ENCODE results near the gene KIF26B.

KIF26B gene

DNA sequence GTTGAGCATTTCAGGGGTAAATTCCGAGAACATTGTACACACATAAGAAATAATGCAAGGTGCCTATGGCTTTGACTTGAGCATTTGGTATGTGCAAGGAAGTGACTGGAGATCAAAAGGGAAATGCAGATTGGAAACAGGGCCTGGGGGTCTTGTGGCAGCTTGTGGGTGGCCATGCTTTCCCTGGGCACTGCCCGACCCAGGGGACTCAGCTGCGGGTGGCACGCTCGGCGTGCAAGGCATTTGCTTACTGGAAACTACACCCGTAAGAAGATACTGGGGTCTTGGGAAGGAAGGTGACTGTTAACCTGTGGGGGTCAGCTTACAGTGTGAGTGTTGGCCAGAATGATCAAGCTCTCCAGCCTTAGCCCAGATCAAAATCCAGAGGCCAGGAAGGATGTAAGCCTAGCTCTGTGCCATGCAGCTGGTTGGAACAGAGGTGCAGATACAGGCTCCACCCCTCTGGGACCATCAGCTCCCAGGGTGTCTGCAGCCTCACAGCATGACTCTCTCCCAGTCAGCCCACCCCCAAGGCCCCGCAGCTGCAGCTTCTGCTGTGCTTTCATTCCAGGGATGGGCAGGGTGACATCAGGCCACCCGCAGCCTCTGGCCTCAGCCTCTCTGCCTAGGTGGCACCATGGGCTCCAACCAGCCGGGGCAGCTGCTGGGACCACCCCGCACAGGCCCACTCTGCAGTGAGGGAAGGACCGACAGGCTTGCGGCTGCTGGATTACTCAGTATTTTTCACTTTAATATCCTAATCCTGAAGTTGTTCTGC, 55.1 kb downstream of the KIF26B start:
- DNase-seq (ENCODE audit: low read depth) = no peak

DNA sequence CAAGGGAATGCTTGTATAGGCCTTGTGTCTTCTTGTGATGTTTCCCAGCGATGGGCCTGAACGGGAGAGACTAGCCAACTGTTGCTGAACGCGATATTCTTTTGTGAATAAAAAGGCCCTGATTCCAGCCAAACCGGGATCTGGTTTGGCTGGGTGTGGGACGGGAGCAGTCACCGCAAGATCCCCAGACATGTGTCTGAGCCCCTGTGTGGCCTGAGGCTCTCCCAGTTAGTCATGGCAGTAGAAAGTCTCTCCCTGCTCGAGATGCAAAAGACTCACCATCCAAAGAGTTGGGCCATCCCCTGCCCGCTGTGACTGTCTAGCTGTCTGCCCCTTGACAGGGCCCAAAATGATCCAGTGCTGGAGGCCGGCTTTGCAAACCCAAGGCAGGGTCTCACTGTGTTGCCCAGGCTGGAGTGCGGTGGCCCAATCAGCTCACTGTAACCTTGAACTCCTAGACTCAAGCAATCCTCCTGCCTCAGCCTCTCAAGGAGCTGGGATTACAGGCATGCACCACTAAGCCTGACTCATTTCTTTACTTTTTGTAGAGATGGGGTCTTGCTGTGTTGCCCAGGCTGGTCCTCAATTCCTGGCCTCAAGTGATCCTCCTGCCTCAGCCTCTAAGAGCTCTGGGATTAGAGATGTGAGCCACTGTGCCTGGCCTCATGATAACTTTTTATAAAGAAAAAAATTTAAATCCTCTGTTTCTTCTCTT, 56.4 kb downstream of the KIF26B start:
- DNase-seq (ENCODE audit: low read depth) = no peak

DNA sequence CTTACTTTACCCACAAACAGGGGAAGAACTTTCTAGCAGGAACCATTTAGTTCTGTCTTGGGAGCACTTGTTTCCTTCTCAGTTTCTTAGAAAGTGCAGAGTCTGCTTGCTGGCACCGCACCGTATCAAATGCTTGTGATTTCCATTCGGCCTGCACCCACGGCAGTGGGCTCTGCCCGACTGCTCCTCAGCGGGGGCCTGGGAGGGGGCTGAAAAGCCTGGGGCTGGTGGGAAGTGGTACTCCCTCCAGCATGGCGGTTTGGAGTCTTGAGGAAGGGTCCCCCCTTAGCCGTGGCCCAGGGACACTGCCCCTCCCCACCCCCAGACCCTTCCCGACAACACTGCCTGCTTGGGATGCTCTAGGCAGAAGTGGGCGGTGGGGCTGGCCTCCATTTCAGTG, 57.0 kb downstream of the KIF26B start:
- no peak for DNase-seq (ENCODE audit: low read depth)

DNA sequence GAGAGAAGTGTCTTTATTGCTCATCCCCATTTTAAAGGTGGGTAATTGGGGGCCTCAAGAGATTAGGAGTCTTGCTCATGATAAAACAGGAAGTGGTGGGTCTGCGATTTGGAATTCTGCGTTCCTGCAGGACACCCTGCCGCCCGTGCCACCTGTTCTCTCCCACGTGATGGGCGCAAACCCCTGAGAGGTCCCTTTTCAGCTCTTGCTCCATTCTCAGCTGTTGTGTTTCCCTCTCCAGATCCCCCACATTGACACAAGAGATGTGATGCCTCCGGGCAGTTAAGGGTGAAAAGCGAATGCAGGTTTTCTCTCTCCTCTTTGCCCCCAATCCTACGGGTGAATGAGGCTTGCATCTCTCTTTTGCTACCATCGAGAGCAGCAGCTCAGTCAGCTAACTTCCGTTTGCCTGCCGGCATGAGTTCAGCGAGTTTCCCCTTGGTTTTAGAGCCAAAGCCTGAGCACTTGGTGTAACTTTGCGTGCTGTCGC, 57.5 kb downstream of the KIF26B start:
- no peak for DNase-seq (ENCODE audit: low read depth)

DNA sequence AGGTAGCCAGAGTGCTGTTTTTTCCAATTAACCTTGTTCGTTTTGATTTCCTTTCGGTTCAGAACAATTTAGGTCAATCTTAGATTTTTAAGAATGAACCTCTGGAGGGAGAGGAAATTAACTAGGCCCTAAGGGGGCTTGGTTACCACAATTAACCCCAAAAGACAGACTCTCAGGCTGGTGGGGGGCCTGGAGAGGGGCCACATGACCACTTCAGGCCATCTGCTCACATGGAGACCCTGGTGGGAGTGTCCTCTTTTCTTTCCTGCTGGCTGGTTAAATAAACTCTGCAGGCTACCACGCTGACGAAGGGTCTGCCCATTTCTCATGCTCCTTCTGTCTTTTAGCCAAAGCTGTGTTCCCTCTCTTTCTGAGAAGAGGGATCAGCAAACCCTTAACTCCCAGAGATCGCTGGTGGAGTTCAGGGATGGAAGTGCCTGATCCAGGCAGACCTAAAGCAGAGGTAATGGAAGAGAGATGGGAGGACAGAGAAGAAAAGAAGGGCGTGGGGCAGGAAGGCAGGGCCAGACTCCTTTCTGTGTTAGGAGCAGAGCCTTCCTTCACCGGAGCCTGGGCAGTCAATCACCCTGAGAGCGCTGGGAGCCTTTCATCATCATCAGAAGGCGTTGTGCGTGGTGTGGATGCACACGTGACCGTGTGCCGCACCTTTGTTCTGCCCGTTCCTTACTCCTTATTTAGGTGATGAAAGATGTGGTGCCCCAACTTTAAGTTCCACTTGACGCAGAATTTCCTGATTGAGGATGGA, 58.5 kb downstream of the KIF26B start:
- no peak for DNase-seq (ENCODE audit: low read depth)

DNA sequence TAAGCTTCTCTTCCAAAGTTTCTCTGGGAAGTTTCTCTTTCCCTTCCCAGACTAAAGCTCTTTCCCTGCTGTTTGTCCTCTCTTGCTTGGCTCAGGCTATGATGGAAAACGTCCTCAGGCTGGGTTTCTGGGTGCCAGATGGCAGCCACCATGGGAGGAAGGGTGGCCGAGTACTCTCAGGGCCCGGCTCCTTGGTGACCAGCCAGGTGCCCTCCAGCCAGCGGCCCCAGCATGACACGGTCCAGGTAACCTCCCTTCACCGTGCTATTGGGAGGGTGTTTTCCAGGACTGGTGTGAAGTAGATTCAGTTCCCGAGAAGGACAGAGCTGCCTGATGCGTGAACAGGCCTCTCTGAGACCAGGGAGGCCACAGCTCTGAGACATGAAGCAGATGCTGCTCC, 60.3 kb downstream of the KIF26B start:
- DNase-seq (ENCODE audit: low read depth) = no peak

DNA sequence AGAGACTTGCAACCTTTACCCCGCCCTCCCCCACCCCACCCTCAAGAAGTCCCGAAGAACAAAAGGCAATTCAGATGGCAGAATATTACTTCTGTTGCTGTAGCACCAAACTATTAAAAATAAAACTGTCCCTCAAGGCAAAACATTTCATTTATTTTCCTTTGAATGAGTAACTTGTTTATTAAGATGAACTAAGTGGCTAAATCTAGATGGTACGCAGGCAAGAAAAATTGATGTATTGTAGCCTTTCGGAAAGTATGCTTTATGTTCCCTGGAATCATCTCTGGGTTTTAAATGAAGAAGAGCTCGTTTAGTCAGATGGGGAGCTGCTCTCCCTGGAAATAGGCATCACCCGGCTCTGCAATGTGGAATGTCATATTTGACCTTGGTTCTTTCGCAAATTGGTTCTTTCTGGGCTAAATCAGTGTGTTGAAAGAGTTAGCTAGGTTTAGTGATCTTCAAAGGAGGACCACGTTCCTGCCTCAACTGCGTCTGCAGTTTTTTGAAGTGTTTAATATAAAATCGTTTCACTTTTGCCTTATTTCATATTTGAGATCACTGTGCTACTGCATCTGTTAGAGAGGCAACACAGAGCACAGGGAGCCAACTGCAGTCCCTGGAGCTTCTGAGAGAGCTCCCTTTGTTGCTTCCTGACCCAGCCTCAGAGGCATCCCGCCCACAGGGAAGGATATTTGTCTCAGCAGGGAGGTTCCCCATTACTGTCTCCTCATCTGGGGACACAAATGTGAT, 61.8 kb downstream of the KIF26B start:
- DNase-seq (ENCODE audit: low read depth) = no peak

DNA sequence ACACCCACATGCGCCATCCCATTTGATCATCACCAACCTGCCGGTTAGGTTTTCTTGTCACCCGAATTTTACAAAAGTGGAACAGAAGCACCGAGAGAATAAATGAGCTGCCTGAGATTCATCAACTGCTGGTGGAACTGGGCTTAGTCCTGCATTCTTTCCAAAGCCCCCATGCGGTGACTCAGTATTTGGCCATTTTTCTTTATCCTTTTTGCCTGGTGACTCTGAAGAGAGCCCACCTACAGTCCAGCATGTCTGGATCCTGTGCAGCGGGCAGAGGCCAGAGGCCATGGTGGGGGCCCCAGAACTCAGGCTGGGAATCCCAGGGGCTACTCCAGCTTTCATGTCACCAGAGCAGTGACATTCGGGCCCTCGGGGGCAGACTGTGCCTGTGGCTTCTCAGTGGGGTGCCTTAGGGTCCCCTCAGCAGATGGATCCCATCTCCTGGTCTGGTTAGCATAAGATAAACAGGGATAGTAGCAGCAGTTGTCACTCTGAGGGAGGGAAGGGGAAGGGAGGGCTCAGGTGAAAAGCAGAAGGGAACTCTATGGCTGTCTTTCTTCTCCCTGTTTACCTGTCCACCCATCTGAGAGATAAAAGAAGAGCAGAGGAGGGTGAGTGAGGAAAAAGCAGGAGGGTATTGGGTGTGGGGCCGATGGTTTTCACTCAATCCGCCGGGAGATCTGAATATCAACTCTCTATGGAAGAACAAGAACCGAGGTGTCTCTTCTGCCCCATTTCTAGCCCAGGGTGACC, 63.2 kb downstream of the KIF26B start:
- no peak for DNase-seq (ENCODE audit: low read depth)

DNA sequence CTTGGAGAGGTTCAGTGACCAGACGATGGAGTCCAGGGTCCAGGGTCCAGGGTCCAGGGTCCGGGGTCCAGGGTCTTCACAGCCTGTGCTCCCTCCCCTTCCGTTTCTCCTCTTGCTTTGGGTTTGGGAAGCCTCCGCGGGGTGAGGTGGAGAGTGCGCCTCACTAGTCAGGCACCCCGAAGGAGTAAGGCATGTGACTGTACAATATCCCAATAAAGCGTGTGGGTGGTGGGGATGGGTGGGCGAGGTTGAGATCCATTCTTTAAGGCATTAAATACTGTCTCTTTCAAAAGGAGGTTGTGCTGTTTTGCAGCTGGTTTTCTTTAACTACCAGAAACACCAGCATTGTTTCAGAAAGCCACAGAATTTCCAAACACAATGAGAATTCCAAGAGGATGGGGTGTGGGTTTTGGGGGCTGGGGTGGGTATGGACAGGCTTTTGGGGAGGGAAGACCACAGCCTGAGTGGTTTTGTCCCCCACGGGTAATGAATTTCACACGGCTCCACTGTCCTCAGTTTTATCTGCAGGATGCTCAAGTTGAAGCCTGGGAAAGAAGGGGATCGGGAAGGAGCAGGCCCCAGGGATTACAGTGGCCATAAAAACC, 65.7 kb downstream of the KIF26B start:
- no peak for DNase-seq (ENCODE audit: low read depth)

DNA sequence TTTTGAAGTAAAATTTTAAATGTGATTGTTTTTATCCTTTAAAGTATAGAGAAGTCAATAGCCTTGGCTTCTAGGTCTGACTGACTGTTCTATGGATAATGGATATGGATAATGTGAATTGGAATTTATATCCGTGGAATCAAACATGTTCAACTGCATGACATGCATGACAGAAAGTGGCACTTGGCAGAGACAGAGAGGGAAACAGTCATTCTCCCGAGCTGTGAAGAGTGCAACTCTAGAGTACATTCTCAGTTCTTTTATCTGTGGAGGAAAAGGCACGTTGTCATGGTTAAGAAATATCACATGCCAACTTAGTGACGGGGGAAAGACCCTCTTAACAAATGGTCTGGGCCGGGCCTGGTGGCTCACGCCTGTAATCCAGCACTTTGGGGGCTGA, 67.0 kb downstream of the KIF26B start:
- no peak for DNase-seq (ENCODE audit: low read depth)

DNA sequence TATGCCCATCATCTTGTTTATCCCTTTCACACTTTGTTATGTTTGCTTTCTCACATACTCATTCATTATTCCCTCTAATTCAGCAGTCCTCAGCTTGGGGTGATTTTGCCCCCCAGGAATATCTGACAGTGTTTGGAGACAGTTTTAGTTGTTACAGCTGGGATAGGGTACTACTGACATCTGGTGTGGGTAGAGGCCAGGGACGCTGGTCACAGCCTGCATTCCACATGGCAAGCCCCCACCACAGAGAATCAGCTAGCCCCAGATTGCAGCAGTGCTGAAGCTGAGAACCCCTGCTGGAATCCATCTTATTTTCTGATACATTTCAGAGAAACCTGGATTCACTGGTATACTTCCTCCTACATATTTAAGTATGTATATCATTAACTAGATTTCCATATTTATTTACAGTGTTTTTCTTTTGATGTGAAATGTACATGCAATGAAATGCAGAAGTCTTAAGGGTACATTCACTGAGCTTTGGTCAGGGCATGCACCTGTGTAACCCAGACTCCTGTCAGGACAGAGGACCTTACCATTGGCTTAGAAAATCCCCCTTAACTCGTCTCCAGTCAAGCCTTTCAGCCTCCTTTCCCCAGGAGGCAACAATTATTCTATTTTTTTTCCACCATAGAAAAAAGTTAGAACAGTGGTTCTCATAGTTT, 68.3 kb downstream of the KIF26B start:
- no peak for DNase-seq (ENCODE audit: low read depth)

DNA sequence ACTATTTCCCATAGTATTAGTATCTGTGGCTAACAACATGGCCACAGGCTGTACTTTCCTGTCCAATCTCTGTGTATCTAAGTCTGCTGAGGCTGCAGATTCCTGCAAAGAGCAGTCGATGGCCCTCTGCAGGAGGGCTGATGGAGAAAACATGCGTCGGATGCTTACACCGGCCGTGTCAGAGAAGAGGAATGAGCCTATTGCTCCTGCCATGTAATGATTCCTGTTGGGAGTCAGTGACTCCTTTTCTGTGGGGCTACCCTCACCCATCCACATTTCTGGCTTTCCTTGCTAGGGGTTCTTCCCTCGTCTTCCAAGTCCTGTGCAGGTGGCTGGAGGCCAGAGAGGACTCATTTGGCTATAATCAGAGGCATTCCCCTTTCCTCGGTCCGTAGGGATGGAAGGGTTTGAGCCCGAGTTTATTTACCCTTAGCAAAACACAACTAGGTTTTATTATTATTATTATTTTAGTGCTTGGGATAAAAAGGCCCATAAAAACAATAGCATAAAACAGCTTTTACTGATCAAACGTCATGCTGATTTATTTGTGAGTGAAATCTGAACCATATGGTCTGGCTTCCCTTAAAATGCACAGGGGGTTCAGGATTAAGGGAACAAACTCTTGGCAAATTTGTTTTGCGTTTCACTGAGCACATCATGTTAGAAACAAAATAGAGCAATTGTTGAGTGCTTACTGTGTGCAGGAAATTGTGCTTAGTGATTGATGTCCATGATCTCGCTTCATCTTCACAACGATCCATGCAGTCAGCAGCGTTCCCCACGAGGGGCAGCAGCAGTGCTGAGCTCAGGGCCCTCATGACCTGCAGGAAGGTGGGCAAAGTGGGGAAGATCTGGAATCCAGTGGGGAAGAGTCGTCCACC, 70.8 kb downstream of the KIF26B start:
- DNase-seq (ENCODE audit: low read depth) = no peak

DNA sequence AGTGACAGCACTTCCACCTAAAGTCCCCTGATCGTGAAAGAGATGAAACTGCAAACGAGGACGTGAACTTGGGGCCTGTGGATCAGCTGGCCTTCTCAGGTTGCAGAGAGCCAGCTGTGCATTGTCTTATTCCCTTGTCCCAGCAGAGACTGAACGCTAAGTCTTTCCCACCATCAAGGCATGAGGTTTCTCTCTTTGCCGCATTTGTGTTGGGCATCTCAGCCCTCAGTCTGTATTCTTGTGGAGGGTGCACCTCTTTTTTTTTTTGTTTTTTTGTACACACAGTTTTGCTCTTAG, 71.4 kb downstream of the KIF26B start:
- DNase-seq (ENCODE audit: low read depth) = no peak

DNA sequence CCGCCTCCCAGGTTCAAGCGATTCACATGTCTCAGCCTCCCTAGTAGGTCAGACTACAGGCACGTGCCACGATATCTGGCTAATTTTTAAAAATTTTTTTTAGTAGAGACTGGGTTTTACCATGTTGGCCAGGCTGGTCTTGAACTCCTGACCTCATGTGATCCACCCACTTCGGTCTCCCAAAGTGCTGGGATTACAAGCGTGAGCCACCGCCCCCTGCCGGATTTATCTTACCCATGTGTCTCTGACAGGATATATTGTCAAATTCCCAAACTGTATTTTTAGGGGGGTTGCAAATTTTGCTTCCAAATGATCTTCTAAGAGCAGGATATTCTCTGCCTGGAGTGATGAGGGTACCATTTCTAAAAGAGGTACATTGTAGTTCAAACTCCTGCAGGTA, 74.3 kb downstream of the KIF26B start:
- DNase-seq (ENCODE audit: low read depth) = no peak

DNA sequence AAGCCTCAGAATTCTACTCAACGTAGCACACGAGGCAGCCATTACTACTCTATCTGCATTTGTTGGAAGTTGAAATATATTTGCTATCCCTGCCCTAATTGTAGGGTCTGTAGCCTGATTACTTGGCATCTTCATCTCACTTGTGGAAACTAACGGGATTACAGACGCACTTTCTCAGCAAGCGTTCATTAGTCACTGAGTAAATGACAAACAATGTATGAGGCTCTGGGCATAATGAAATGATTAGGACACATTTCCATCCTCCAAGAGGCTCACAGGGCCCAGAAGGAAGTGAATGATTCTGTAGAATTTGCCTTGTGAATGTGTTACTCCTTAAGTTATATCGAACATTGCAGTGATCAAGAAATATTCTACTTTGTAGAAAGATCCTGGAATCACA, 78.1 kb downstream of the KIF26B start:
- DNase-seq (ENCODE audit: low read depth) = no peak

DNA sequence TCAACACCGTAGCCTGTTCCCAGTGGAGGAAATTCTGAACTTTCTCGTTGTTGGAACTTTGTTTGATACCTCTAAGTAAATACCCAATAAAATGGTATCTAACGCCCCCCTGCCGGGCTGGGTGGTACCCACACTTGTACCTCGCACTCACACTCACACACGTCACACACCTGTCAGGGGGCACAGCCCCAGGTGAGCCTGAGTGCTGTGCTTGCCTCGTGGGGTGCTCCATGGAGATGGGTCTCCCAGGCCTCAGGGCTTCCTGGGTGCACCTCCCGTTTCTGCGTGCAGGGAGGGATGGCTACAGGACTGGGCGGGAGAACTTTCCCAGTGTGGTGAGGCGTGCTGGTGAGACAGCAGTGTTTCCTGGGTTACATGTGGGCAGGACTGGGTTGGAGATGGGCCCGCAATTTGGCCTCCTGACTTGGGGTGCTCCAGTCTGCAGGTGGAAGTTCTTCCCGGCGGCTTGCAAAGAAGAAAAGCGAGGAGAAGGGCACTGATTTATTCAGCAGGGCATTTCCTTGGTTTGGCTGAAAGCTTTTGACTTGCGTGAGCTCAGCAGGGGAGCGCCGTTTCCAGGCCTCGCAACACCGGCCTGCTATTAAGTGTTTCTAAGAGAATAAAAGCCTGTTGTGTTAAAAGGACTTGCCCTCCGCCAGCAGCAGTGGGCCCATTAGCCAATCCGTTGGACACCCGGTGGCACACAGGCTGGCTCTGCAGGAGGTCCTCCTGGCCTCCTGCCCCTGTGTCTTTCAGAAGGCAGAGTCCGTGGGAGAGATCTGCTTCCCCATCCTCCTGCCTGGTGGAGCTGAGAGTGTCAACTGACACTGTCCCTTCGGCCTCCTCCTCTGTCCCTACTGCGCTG, 79.7 kb downstream of the KIF26B start:
- DNase-seq (ENCODE audit: low read depth) = no peak

DNA sequence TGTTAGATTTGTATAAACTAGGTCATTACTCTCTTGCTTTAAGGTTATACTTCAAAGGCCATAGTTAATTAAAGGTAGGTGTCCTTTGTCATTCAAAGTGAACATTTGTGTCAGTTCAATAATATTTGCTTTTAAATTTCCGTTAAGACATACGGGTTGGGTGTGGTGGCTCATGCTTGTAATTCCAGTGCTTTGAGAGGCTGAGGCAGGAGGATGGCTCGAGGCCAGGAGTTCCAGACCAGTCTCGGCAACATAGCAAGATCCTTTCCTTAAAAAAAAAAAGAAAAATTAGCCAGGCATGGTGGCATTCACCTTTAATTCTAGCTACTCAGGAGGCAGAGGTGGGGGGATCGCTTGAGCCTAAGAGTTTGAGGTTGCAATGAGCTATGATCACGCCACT, 80.4 kb downstream of the KIF26B start:
- DNase-seq (ENCODE audit: low read depth) = no peak

DNA sequence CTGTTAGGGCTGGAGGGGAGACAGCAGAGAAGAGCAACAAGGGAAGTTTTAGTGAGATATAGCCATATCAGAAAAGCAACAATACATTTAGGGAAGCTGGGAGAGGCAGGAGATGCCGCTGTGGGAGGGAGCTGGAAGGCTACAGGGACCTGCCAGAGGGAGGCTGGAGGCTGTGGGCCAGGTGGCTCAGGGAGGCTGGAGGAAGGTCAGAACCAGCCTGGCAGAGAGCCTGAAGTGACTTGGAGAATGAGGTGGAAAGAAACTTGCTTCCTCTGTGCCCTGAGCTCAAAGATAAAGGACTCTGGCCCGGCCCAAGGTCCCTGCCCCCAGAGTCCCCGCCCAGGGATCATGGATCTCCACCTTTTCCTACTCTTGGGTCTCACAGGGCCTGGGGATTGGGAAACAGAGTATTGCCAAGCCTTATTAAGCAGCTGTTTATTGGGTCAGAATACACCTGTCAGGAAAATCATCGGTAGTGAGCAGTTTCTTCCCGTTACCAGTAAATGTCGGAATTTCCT, 85.9 kb downstream of the KIF26B start:
- DNase-seq (ENCODE audit: low read depth) = no peak

All from CMK (cell line).